HG03571 (cell line): ENCODE measurements around the gene RDH11.
"Not testable (repeated sequence)": the region's sequence is repeated elsewhere in the genome, so short reads cannot be mapped to it uniquely, and the experiment has no call there.

ENCODE experiments used
- ATAC-seq: cut with Tn5 transposase; IDR thresholded peaks from one replicate; pipeline ENCODE4 v1.9.1; 2021; ENCODE audit not compliant: unreplicated experiment

Gene RDH11, protein sequence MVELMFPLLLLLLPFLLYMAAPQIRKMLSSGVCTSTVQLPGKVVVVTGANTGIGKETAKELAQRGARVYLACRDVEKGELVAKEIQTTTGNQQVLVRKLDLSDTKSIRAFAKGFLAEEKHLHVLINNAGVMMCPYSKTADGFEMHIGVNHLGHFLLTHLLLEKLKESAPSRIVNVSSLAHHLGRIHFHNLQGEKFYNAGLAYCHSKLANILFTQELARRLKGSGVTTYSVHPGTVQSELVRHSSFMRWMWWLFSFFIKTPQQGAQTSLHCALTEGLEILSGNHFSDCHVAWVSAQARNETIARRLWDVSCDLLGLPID

DNA sequence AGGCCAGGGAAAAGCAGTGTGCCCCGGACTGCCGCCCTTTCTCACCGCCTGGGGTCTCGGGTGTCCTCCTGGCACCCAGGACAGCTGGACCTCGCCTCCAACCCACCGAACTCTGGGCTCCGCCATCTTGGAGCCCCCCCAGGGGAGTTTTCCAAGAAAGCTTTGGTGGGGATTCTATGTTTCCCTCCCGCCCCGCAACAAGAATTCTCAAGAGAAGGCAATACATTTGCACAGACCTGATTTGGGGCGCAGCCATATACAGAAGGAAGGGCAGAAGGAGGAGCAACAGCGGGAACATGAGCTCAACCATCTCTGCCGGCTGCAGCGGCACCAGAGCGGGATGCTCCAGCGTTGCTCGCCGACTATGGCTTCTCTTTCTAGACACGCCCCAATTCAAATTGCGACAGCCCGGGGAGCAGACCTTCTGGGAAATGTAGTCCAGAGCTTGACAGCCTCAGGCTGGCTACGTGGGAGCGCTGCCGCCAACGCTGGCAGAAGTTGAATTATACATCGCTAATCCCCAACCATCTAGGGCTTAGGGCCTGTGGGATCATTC is at the start of gene RDH11:
TSS of gene RDH11 (minus strand) at position 371 of the 556 bp plus-strand sequence. CDS start at position 310, 61 bp downstream.
- ATAC-seq, result peak; percentile 85

DNA sequence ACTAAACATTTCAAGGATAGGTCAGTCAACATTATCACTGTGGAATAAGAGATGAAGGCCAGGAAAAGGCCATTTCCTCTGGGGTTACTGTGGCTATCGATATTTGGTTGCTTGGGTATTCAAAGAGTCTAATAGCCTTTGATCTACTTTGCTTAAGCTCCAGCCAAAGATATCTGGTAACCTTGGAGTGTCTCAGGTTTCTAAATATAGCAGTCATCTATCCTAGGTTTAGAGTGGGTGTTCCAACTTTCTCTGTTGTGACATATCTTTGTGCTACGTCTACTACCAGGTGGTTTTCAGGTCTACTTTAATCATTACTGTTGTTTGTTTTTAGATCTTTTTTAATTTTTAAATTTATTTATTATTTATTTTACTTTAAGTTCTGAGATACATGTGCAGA is 48.5 kb upstream of the RDH11 start:
- no peak for ATAC-seq

DNA sequence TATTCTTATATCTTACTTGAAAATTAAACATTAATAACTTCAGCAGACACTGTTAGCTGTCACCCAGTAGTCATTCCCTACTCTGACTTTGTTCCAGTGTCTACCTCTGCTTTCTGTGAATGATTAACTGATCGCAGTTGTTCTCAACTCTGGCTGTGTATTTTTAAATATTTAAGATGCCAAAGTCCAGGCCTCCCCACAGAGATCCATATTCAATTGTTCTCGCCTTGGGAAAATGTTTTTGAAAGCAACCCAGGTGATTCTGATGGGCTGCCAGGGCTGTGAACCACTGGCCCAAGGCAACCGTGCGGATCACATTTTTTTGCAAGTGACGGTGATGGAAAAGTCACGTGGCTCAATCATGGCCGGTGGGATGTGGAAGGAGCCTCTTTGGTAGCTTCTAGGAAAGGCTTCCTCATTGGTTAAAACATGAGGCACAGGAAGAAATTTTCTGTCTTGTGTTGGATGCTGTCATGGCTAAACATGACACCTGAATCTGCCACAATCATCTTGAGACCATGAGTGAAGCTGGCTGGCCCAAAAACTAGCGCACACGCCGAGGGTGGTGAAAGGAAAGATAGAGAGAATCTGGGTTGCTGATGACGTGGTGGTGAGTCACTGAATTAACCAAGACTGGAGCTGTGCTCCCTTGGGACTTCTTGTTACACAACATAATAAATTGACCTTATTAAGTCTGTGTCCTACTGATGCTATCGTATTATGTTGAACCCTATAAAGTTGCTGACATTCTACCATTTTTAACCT is 43.4 kb upstream of the RDH11 start:
- no peak for ATAC-seq

DNA sequence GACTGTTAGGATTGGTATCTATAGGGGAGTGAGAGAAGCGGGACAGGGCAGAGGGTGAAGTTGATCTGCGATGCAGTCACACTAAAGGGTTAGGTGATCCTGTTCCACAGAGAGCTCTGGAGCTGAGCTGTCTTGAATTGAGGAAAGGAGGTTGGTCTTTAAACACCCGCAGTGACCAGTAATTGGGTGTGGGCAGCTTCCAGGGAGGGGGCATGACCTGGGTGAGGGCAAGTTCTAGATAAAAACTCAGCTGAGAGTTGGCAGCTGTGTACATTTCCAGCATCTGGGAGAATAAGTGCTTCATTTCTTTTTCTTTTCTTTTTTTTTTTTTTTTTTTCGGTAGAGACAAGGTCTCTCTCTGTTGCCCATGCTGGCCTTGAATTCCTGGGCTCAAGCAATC is 41.2 kb upstream of the RDH11 start:
- no peak for ATAC-seq

DNA sequence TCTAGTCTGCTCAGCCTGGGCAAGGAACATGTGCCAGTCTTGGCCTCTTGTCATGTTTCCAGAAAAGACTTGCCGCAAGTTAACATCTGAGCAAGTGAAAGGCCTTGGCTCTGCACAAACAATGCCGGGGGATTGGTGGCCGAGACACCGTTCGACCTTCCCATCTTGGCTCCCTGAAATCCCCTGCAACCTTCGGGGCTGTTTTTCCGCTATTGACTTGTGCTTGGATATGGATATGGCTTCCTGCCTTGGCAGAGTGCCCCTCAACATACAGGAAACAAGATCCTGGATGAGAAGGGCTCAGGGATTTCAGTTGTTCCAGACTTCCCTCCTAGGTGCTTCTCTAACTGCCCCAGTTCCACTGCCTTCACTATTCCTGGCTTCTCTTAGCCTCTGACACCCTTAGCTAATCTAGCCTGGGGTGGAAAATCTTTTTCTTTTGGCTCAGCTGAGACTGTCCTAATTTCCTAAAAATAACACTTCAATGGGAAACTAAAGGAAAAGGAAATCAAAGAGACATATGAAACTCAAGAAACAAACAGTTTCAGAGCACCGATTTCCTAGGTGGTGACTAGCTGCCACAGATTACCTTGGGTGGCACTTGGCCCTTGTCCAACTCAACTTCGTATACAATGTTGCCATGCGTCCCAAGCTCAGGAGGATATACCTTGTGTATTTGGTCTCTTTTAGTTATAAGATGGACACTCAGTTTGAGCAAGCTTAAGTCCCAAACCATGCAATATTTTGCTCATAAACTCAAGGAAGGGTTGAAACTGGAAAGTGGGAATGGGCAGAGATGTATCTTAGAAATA is 40.0 kb upstream of the RDH11 start:
- no peak for ATAC-seq

DNA sequence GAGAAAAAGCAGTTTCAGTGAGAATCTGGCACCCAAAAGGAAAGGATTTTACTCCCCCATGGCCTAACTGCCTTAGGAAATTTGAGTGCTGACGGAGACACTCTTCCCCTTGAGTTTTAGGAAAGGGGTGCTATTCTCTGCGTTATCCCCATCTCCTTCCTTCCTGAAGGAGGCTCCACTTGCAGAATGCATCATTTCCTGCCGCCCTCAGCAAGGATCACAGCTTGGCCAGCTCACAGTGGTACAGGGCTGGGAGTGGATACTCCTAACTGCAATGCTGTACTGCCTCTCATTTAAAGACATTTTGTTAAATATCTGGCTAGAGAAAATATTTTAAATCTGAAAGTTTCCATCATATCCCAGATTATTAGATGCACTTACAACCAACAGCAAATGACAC is 39.1 kb upstream of the RDH11 start:
- ATAC-seq, result no peak

DNA sequence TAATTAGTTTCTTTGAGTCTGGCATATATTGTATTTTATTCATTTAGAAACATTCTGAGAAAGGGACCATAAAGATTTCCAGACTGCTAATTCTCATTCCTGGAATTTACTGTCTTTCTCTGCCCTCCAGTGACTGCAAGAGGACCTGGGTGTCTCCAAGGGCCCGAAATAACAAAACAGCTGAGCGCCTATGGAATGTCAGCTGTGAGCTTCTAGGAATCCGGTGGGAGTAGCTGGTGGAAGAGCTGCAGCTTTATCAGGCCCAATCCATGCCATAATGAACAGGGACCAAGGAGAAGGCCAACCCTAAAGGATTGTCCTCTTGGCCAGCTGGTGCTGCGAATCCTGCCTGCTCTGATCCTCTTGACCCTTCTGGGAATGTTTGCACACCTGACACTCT is 38.1 kb upstream of the RDH11 start:
- no peak for ATAC-seq

DNA sequence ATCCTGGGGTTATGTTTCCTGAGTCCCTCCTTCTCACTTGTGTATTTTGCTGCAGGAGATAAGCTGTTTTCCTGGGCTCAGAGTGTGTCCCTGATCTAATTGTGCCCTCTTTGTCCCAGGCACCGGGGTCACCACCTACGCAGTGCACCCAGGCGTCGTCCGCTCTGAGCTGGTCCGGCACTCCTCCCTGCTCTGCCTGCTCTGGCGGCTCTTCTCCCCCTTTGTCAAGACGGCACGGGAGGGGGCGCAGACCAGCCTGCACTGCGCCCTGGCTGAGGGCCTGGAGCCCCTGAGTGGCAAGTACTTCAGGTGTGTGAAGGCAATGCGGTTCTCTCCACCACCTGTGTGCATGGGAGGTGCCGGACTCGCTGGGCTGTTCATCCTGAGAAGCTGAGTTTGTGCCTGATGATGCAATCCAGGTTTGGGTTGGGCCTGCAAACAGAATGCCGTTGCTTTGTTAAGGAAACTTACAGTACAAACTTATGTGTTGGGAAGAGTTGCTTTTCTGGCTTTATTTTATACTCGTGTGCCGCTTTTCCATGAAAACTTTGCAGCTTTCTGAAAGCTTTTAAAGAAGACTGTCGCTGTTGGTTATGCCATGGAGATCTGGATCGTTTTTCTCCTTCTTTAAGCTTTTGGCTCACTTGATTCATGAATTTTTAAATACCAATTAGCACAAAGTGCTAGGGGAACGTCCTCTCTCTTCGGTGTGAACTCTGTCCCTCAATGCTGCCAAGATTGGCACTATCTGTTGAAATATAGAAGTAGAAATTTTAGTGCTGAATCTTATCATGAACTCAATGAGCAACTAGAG is 33.7 kb upstream of the RDH11 start:
- ATAC-seq, result no peak

DNA sequence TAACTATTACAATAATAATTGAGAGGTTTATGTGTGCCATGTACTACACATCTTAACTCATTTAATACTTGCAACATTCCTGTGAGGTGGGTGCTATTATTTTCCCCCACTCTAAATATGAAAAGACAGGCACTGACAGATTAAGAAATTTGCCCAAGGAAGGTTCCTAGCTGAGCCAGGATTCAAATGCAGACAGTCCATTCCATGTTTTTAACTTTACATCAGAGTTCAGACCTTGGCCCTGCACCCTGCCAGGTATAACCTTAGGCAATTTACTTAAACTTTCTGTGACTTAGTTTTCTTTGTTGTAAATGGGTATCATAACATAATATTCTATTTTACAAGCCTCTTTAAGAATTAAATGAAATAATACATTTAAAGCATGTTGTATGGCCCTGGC is 32.7 kb upstream of the RDH11 start:
- ATAC-seq, result no peak

DNA sequence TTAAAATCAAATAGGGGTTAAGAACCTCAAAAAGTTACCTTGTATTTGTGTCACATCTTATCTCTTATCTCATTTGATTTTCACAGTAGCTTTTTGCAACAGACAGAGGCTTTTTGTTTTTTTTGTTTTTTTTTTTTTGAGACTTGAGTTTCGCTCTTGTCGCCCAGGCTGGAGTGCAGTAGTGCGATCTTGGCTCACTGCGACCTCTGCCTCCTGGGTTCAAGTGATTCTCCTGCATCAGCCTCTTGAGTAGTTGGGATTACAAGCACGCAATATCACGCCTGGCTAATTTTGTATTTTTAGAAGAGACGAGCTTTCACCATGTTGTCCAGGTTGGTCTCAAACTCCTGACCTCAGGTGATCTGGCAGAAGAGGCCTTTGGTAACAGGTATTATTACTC is 31.8 kb upstream of the RDH11 start:
- no peak for ATAC-seq

DNA sequence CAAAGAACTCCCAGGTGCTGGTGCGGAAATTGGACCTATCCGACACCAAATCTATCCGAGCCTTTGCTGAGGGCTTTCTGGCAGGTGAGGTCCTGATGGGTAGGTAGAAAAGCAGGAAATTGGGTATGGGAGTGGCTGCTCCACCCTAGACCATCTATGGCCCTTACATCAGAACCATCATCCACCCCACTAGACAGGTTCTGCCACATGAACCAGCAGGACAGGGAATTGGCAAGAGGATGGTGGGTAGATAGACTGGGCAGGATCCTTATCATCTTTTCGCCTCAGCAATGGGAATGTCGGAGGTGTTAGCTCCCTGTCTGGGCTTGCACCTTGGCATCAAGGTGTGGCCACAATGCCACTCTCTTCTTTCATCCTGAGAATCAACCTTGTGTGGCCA is 29.6 kb upstream of the RDH11 start:
- no peak for ATAC-seq

DNA sequence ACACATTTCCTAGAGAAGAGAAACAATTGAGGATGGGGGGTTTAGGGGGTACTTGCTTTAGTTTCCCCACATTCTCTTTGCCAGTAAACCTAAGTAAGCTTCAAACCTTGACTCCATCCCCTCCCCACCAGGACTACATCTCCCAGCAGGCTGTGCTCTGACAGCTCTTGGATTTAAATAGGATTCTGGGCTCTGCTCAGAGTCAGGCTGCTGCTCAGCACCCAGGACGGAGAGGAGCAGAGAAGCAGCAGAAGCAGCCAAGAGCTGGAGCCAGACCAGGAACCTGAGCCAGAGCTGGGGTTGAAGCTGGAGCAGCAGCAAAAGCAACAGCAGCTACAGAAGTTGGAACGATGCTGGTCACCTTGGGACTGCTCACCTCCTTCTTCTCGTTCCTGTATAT is 26.7 kb upstream of the RDH11 start:
- no peak for ATAC-seq

DNA sequence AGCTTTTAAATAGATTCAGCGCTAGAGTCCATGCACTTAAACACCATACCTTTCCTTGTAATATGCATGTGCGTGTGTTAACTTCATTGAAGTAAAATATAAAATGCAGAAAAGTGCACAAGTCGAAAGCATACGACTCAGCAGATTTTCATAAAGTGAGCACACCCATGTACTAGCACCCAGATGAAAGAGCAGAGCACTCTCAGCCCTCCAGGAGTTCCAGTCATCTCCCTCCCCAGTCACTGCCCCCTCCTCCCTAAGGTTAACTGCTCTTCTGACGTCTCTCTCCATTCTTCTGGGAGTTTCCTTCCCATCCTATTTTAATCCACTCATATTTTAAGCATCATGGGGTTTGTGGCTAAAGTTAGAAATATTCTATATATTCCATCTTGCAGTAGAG is 26.3 kb upstream of the RDH11 start:
- ATAC-seq, result no peak

DNA sequence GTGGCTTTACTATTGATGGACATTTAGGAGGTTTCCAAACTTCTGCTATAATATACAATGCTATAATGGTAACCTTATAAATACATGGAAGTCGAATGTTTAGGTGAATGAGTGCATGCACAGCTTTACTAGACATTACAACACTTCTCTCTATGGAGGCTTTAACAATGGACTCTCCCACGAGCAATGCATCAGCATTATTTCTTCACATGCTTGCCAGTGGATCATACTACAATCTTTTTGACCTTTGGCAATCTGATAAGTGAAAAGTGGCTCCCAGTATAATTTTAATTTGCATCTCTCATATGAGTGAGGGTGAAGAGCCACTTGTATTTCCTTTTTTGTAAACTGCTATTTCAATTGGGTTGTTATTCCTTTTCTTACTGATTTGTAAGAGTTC is 24.3 kb upstream of the RDH11 start:
- ATAC-seq, result no peak

DNA sequence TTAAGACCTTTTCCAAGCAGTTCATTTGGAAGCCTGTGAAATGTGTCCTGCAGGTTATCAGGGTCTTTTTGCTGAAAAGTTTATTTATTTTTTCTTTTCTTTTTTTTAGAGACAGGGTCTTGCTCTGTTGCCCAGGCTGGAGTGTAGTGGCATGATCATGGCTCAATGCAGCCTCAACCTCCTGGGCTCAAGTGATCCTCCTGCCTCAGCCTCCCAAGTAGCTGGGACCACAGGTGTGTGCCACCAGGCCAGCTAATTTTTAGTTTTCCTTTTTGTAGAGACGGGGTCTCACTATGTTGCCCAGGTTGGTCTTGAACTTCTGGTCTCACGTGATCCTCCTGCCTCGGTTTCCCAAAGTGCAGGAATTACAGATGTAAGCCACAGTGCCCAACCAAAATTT is 23.8 kb upstream of the RDH11 start:
- not testable (repeated sequence) for ATAC-seq

DNA sequence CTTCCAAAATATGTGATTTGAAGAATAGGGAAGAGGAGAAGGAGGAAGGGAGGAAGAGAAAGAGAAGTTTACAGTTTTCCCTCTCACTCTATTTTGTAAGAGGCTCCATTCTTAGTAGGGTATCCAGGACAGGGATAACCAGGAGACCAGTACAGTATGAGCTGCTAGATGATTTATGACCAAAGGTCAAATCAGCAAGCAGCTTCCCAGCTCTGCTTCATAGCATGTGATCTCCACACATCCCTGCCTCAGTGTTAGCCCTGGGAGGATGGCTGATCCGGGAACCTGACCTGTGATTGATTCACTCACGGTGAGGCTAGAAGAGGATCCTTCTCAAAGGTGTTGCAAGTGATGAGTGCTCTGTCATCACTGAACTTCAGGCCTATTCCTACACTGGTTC is 22.7 kb upstream of the RDH11 start:
- ATAC-seq, result no peak

DNA sequence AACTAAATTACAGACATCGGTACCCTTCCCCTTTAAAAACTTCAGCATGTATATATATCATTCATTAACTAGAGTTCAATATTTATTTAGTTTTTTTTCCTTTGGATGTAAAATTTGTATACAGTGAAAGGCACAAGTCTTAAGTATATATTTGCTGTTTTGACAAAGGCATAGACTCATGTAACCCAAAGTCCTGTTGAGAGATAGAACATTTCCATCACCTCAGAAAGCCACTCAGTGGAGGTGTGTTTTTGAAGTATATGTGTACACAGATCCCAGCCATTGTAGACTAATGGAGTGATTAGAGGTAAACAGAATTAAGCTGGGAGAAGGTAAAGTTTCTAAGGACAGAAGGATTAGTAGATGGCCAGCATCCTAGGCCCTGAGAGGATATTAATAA is 21.5 kb upstream of the RDH11 start:
- no peak for ATAC-seq

DNA sequence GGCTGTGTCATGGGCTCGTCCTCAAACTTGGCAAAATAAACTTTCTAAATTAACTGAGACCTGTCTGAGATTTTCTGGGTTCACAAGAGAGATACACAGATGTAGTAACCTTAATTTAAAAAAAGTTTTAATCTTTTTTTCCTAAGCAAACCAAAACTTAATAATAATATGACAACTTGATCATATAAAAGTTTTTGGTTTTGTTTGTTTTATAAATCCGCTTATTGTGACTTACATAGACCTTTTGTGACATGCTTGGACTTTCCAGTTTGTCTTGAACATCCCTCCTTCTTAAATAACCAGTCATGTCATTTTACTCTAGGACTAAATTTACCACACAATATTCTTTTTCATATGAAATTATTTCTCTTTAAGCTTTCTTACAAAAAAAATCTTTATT is 14.6 kb upstream of the RDH11 start:
- no peak for ATAC-seq

DNA sequence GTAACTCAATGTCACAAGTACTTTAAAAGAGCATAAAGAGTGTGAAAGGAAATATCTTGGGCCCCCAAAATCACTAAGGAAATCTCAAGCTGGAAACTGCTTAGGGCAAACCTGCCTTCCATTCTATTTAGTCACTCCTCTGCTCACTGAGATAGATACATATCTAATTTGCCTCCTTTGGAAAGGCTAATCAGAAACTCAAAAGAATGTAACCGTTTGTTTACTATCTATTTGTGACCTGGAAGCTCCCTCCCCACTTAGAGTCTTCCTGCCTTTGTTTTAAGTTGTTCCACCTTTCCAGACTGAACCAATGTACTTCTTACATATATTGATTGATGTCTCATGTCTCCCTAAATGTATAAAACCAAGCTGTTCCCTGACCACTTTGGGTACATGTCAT is 14.2 kb upstream of the RDH11 start:
- not testable (repeated sequence) for ATAC-seq

DNA sequence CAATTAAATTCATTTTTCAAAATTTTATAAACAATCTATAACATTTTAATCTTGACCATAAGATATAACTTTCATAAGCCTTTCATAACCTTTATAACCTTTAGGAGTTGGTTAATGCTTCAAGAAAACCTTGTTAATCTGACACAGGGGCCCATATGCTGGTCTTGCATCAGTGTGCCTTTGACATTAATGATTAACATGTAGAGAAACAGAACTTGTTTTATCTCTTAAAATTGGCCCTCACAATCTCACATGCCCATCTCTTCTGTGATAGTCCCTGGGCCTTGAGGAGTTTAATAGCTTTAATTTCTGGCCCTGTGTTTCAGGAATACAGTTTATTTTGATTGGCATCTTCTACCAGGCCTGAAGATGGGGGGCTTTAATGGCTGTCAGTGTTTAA is 13.8 kb upstream of the RDH11 start:
- ATAC-seq, result not testable (repeated sequence)

DNA sequence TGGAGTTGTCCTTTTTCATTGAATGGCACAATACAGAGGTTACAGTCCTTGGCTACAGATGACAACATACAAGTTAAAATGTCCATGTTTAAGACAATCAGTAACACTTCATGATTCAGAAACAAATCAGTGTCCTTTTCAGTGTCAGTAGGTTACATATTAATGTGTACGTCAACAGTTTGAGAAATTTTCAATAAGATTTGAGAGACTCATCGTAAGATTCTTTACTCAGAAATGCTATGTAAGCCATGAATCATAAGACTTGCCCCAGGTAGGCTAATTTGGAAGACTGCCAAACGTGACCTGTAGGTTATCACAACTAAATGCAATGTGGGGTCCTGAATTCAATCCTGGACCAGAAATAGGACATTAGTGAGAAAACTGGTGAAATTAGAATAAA is 9.6 kb upstream of the RDH11 start:
- ATAC-seq, result no peak
